Measurements from ENCODE around the gene IKZF3. TPM values are rescaled to one million over a fixed set of nuclear protein-coding genes. Genes with fewer than 3 reads are reported as not detected.

Gene IKZF3
- total RNA-seq, 2 donors from 2014 or later: 1.6 TPM

GRCh38 chr17:39791111-39791992 is 72.8 kb downstream of the IKZF3 start:
- intact Hi-C loops (cut with DNase I): no loop called here
- no peak for DNase-seq (ENCODE audit: low spot score)

- intact Hi-C loops (cut with DNase I): no loop called here
- DNase-seq (ENCODE audit: low spot score): no peak
Measured at GRCh38 chr17:39787743-39788484, 76.2 kb downstream of the IKZF3 start.

- no peak for DNase-seq (ENCODE audit: low spot score)
- intact Hi-C loops (cut with DNase I): no loop called here
Measured at GRCh38 chr17:39787041-39787440, 77.1 kb downstream of the IKZF3 start.

GRCh38 chr17:39782980-39783379 is 81.1 kb downstream of the IKZF3 start:
- no peak for DNase-seq (ENCODE audit: low spot score)
- intact Hi-C loops (cut with DNase I): no loop called here

- intact Hi-C loops (cut with DNase I): no loop called here
- DNase-seq (ENCODE audit: low spot score): no peak
Measured at GRCh38 chr17:39782481-39782880, 81.6 kb downstream of the IKZF3 start.

GRCh38 chr17:39781861-39782213 is 82.3 kb downstream of the IKZF3 start:
- intact Hi-C loops (cut with DNase I): no loop called here

GRCh38 chr17:39781031-39781860 is 82.9 kb downstream of the IKZF3 start:
- no peak for DNase-seq (ENCODE audit: low spot score)
- intact Hi-C loops (cut with DNase I): no loop called here

More at GRCh38 chr17:39781861-39782213, 82.3 kb downstream of the IKZF3 start:
- no peak for DNase-seq (ENCODE audit: low spot score)

- DNase-seq (ENCODE audit: low spot score): no peak
- intact Hi-C loops (cut with DNase I): no loop called here
Measured at GRCh38 chr17:39777534-39778365, 86.4 kb downstream of the IKZF3 start.

GRCh38 chr17:39776252-39776651 is 87.9 kb downstream of the IKZF3 start:
- intact Hi-C loops (cut with DNase I): no loop called here
- DNase-seq (ENCODE audit: low spot score): no peak

- intact Hi-C loops (cut with DNase I): no loop called here
- no peak for DNase-seq (ENCODE audit: low spot score)
Measured at GRCh38 chr17:39775031-39775430, 89.1 kb downstream of the IKZF3 start.

- no peak for DNase-seq (ENCODE audit: low spot score)
- intact Hi-C loops (cut with DNase I): no loop called here
Measured at GRCh38 chr17:39774047-39774446, 90.1 kb downstream of the IKZF3 start.

GRCh38 chr17:39772987-39773934 is 90.9 kb downstream of the IKZF3 start:
- intact Hi-C loops (cut with DNase I): no loop called here

GRCh38 chr17:39772415-39772814 is 91.7 kb downstream of the IKZF3 start:
- DNase-seq (ENCODE audit: low spot score): no peak
- intact Hi-C loops (cut with DNase I): no loop called here

More at GRCh38 chr17:39772987-39773934, 90.9 kb downstream of the IKZF3 start:
- DNase-seq (ENCODE audit: low spot score): no peak

GRCh38 chr17:39769974-39770587 is 94.0 kb downstream of the IKZF3 start:
- intact Hi-C loops (cut with DNase I): no loop called here
- DNase-seq (ENCODE audit: low spot score): no peak

GRCh38 chr17:39767147-39767546 is 97.0 kb downstream of the IKZF3 start:
- no peak for DNase-seq (ENCODE audit: low spot score)
- intact Hi-C loops (cut with DNase I): loop anchor here in 1 of 2 donors (2.0 kb wide), 1 partner anchor 112 kb away; no protein-coding TSS in a partner anchor

GRCh38 chr17:39765766-39766165 is 98.3 kb downstream of the IKZF3 start:
- intact Hi-C loops (cut with DNase I): loop anchor here in 1 of 2 donors (2.0 kb wide), 1 partner anchor 113 kb away; no protein-coding TSS in a partner anchor
- DNase-seq (ENCODE audit: low spot score): no peak

- intact Hi-C loops (cut with DNase I): no loop called here
- DNase-seq (ENCODE audit: low spot score): no peak
Measured at GRCh38 chr17:39765175-39765574, 98.9 kb downstream of the IKZF3 start.
